ENCODE results near the gene SHISA4. TPM values are rescaled to one million over a fixed set of nuclear protein-coding genes. Genes with fewer than 3 reads are reported as not detected.

Gene SHISA4
- total and polyA plus RNA-seq, 2 of the 8 experiments (the other 6 are each of a cell fraction or from before 2014, with no cell fraction given): 7.8 to 28.9 TPM

DNA sequence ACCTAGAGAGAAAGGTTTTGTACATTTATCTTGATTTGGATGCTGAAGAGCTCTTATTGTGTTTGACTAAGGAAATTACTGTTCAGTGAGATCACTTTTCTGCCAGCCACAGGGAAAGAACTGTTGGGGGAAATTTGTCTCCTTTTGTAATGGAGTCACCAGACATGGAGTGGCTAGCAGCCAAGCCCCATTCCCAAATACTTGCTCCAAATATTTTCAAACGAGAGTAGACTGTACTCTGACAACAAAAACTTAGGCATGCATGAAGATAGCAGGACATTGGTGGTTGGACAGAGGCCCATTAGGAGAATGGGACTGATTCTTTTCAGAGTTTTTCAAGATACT lies 38.7 kb upstream of the SHISA4 start:
- H3K56ac ChIP-seq (replicated peaks; ENCODE audit: insufficient read length, low read depth, low read length): no peak overlapping the region
- H2BK15ac ChIP-seq (ENCODE audit: low read length): no peak overlapping the region
- peaks cover 7 to 9% of the 10 kb centered on the region in 2 experiments for H4K20me1 ChIP-seq (replicated peaks in 1 of 2; ENCODE audit: control insufficient read depth in 1 of 2, insufficient read depth in 2 of 2, low read length in 2 of 2)
- no peak overlapping the region for H2BK120ac ChIP-seq (replicated peaks; ENCODE audit: low read depth, low read length)
- H3K27me3 ChIP-seq (replicated peaks in 1 of 4; ENCODE audit: control insufficient read depth in 3 of 4, extremely low read depth in 1 of 4, insufficient read depth in 3 of 4, low read length in 3 of 4): no peaks in the 10 kb centered on the region
- no peak overlapping the region for H2AFZ ChIP-seq (ENCODE audit: low read length)
- no peak overlapping the region for H3K4me3 ChIP-seq (ENCODE audit: extremely low read depth in 1 of 4, insufficient read depth in 2 of 4, low read depth in 3 of 4, low read length in 4 of 4)
- H3K23ac ChIP-seq (ENCODE audit: insufficient read length): no peak overlapping the region
- no peak overlapping the region for H3K14ac ChIP-seq (ENCODE audit: insufficient read length)
- no peak overlapping the region for H4K91ac ChIP-seq (replicated peaks; ENCODE audit: insufficient read length, low read length)
- POLR2A ChIA-PET (ENCODE audit: partially characterized antibody): no interaction called here
- H3K79me1 ChIP-seq (ENCODE audit: low read depth, low read length): no peaks in the 10 kb centered on the region; the same call in 1 of the 2 replicates
- no peak overlapping the region for H2BK5ac ChIP-seq (ENCODE audit: low read depth, low read length)
- no peak overlapping the region for H3K4me2 ChIP-seq (ENCODE audit: insufficient read depth in 1 of 2, low read depth in 2 of 2, low read length in 2 of 2)
- H2BK20ac ChIP-seq (ENCODE audit: low read length): no peak overlapping the region
- H3K36me3 ChIP-seq (ENCODE audit: control insufficient read depth in 2 of 4, insufficient read depth in 4 of 4, low read length in 3 of 4): peaks cover 30 to 80% (median 68%) of the 10 kb centered on the region in 4 experiments
- CTCF ChIA-PET (ENCODE audit: partially characterized antibody): interaction anchor here (0.9 to 3.3 kb wide), 5 partner anchors 8 to 320 kb away, joined by 3 to 12 read pairs (median 4); no protein-coding TSS in a partner anchor
- H2BK12ac ChIP-seq (ENCODE audit: low read depth, low read length): no peak overlapping the region
- no peak overlapping the region for H2AK5ac ChIP-seq (ENCODE audit: low read depth, low read length)
- 95% methylated on average over 1 of the region's 1 CpG; no CpG with 5 or more reads in 1 of the 2 experiments for WGBS, 2 experiments (ENCODE audit: extremely low coverage in 1 of 2, insufficient coverage in 1 of 2, insufficient read length in 1 of 2, insufficient replicate concordance in 2 of 2, low coverage in 1 of 2, low lambda C conversion rate in 2 of 2, missing lambda C conversion rate in 1 of 2)
- no peak overlapping the region for H4K5ac ChIP-seq (ENCODE audit: insufficient read length, low read depth, low read length)
- no peak for FAIRE-seq
- H3K18ac ChIP-seq (ENCODE audit: extremely low read depth, low read length): no peak overlapping the region
- H3K4me1 ChIP-seq (replicated peaks in 1 of 4; ENCODE audit: control insufficient read depth in 3 of 4, insufficient read depth in 4 of 4, low read length in 3 of 4): no peaks in the 10 kb centered on the region
- no peak overlapping the region for H3K9ac ChIP-seq (replicated peaks in 1 of 4; ENCODE audit: extremely low read depth in 1 of 4, low read depth in 3 of 4, low read length in 3 of 4)
- H4K8ac ChIP-seq (ENCODE audit: extremely low read depth, insufficient read depth, low read length): no peak overlapping the region
- peaks cover 0 to 34% of the 10 kb centered on the region in 2 experiments; a peak in 2 of 4 replicates for H3K79me2 ChIP-seq (ENCODE audit: control insufficient read depth in 1 of 2, insufficient read depth in 2 of 2, low read length in 2 of 2)
- no peaks in the 10 kb centered on the region for H3K9me3 ChIP-seq (ENCODE audit: insufficient read depth in 2 of 2, low read depth in 1 of 2, low read length in 1 of 2)
- H3K4ac ChIP-seq (replicated peaks; ENCODE audit: insufficient read length, low read depth, low read length): no peak overlapping the region
- DNase-seq (ENCODE audit: low read depth in 1 of 2, low spot score in 2 of 2): no peak
- H3K27ac ChIP-seq (ENCODE audit: low read depth, low read length): no peak overlapping the region
- H3K23me2 ChIP-seq (ENCODE audit: low read depth, low read length): no peaks in the 10 kb centered on the region
- TF ChIP-seq RNF2 (IDR thresholded peaks at IDR 0.05; ENCODE audit: borderline replicate concordance, low read depth, low read length, missing control alignments, poor library complexity, severe bottlenecking) (no peak), PHF8 (conservative IDR thresholded peaks at IDR 0.05; ENCODE audit: low read depth, low read length) (no peak), CTBP2 (IDR thresholded peaks at IDR 0.05; ENCODE audit: borderline replicate concordance, insufficient read depth, insufficient read length, low read length) (no peak), RBBP5 (IDR thresholded peaks at IDR 0.05; ENCODE audit: borderline replicate concordance, low read depth, low read length) (no peak), SP1 (IDR thresholded peaks at IDR 0.05; ENCODE audit: low read depth, low read length) (no peak), CEBPB (IDR thresholded peaks at IDR 0.05; ENCODE audit: low read depth, low read length) (no peak), RAD21 (IDR thresholded peaks at IDR 0.05 in 1 of 2, conservative IDR thresholded peaks at IDR 0.05 in 1 of 2; ENCODE audit: low read depth in 2 of 2, low read length in 2 of 2) (no peak), EGR1 (IDR thresholded peaks at IDR 0.05; ENCODE audit: borderline replicate concordance, low read depth, low read length) (no peak), YY1 (IDR thresholded peaks at IDR 0.05; ENCODE audit: low read depth, low read length) (no peak), JUND (IDR thresholded peaks at IDR 0.05; ENCODE audit: low read length) (no peak), TCF12 (IDR thresholded peaks at IDR 0.05; ENCODE audit: low read depth, low read length) (no peak), FOSL1 (IDR thresholded peaks at IDR 0.05; ENCODE audit: insufficient read depth, low read depth, low read length) (no peak)
- TF ChIP-seq, protein P1, sequence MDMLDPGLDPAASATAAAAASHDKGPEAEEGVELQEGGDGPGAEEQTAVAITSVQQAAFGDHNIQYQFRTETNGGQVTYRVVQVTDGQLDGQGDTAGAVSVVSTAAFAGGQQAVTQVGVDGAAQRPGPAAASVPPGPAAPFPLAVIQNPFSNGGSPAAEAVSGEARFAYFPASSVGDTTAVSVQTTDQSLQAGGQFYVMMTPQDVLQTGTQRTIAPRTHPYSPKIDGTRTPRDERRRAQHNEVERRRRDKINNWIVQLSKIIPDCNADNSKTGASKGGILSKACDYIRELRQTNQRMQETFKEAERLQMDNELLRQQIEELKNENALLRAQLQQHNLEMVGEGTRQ (IDR thresholded peaks at IDR 0.05; ENCODE audit: low read length): no peak

Data from H1 (cell line).